Measurements from ENCODE around the gene HSD17B14.

Gene HSD17B14

DNA sequence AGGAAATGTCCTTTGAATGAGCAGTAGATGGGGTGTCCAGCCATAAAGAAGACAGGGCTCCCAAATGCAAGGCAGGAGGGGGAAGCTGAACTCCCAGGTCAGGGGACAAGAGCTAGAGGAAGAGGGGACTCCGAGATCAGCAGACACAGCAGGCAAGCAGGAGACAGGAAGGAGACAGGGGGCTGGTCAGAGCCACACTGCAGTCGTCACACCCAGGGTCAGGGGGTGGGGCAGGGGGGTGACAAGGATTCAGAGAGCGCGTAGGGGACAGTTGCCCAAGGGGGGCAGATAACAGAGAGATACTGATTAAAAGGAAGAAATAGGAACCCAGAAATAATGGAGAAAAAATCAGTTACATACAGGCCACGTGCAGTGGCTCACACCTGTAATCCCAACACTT lies 3.2 kb downstream of the HSD17B14 start:
- Histone ChIP-seq H3K36me3 (ENCODE audit: low read depth) (no peaks in the 10 kb centered on the region), H3K4me3 (ENCODE audit: severe bottlenecking) (no peak overlapping the region), H3K27ac (ENCODE audit: poor library complexity, severe bottlenecking) (no peak overlapping the region), H3K27me3 (ENCODE audit: insufficient read depth, poor library complexity, severe bottlenecking) (no peaks in the 10 kb centered on the region), H3K9me3 (ENCODE audit: severe bottlenecking) (no peaks in the 10 kb centered on the region), H3K4me1 (ENCODE audit: insufficient read depth, poor library complexity, severe bottlenecking) (no peaks in the 10 kb centered on the region)
- TF ChIP-seq, protein P1, sequence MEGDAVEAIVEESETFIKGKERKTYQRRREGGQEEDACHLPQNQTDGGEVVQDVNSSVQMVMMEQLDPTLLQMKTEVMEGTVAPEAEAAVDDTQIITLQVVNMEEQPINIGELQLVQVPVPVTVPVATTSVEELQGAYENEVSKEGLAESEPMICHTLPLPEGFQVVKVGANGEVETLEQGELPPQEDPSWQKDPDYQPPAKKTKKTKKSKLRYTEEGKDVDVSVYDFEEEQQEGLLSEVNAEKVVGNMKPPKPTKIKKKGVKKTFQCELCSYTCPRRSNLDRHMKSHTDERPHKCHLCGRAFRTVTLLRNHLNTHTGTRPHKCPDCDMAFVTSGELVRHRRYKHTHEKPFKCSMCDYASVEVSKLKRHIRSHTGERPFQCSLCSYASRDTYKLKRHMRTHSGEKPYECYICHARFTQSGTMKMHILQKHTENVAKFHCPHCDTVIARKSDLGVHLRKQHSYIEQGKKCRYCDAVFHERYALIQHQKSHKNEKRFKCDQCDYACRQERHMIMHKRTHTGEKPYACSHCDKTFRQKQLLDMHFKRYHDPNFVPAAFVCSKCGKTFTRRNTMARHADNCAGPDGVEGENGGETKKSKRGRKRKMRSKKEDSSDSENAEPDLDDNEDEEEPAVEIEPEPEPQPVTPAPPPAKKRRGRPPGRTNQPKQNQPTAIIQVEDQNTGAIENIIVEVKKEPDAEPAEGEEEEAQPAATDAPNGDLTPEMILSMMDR (IDR thresholded peaks at IDR 0.05; ENCODE audit: poor library complexity, severe bottlenecking) = no peak
- no peak for DNase-seq (ENCODE audit: low spot score)
- no peak for ATAC-seq (ENCODE audit: low read depth)

- H3K27me3 ChIP-seq (ENCODE audit: insufficient read depth, poor library complexity, severe bottlenecking) = no peaks in the 10 kb centered on the region
- ATAC-seq (ENCODE audit: low read depth) (no peak), DNase-seq (ENCODE audit: low spot score) (no peak)
- H3K36me3 ChIP-seq (ENCODE audit: low read depth) = no peaks in the 10 kb centered on the region
- no peak overlapping the region for H3K4me3 ChIP-seq (ENCODE audit: severe bottlenecking)
- H3K4me1 ChIP-seq (ENCODE audit: insufficient read depth, poor library complexity, severe bottlenecking) = no peaks in the 10 kb centered on the region
- TF ChIP-seq, protein P1 (IDR thresholded peaks at IDR 0.05; ENCODE audit: poor library complexity, severe bottlenecking) = no peak
- no peak overlapping the region for H3K27ac ChIP-seq (ENCODE audit: poor library complexity, severe bottlenecking)
- no peaks in the 10 kb centered on the region for H3K9me3 ChIP-seq (ENCODE audit: severe bottlenecking)
Measured at GRCh38 chr19:48830965-48831364, 5.3 kb downstream of the HSD17B14 start.

GRCh38 chr19:48830088-48830487 lies 6.2 kb downstream of the HSD17B14 start:
- Histone ChIP-seq H3K36me3 (ENCODE audit: low read depth) (no peaks in the 10 kb centered on the region), H3K9me3 (ENCODE audit: severe bottlenecking) (no peaks in the 10 kb centered on the region), H3K27ac (ENCODE audit: poor library complexity, severe bottlenecking) (no peak overlapping the region), H3K4me3 (ENCODE audit: severe bottlenecking) (no peak overlapping the region), H3K4me1 (ENCODE audit: insufficient read depth, poor library complexity, severe bottlenecking) (no peaks in the 10 kb centered on the region), H3K27me3 (ENCODE audit: insufficient read depth, poor library complexity, severe bottlenecking) (no peaks in the 10 kb centered on the region)
- TF ChIP-seq, protein P1 (IDR thresholded peaks at IDR 0.05; ENCODE audit: poor library complexity, severe bottlenecking) = no peak
- DNase-seq (ENCODE audit: low spot score) (no peak), ATAC-seq (ENCODE audit: low read depth) (no peak)

GRCh38 chr19:48826606-48827020 lies 9.7 kb downstream of the HSD17B14 start:
- Histone ChIP-seq H3K4me1 (ENCODE audit: insufficient read depth, poor library complexity, severe bottlenecking) (no peaks in the 10 kb centered on the region), H3K27me3 (ENCODE audit: insufficient read depth, poor library complexity, severe bottlenecking) (no peaks in the 10 kb centered on the region), H3K36me3 (ENCODE audit: low read depth) (no peaks in the 10 kb centered on the region), H3K27ac (ENCODE audit: poor library complexity, severe bottlenecking) (no peak overlapping the region), H3K4me3 (ENCODE audit: severe bottlenecking) (no peak overlapping the region), H3K9me3 (ENCODE audit: severe bottlenecking) (no peaks in the 10 kb centered on the region)
- TF ChIP-seq, protein P1 (IDR thresholded peaks at IDR 0.05; ENCODE audit: poor library complexity, severe bottlenecking) = no peak
- ATAC-seq (ENCODE audit: low read depth) = no peak
- DNase-seq (ENCODE audit: low spot score) = no peak

DNA sequence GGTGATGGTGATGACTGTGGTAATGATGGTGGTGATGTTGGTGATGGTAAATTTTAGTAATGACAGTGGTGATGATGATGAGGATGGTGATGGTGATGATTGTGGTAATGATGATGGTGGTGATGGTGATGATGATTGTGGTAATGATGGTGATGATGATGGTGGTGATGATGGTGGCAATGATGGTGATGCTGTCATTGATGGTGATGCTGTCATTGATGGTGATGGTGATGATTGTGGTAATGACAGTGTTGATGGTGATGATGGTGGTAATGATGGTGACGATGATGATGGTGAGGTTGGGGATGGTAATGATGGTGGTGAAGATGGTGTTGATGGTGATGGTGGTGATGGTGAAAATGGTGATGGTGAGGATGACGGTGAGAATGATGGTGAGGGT lies 13.8 kb downstream of the HSD17B14 start:
- Histone ChIP-seq H3K27ac (ENCODE audit: poor library complexity, severe bottlenecking) (no peak overlapping the region), H3K9me3 (ENCODE audit: severe bottlenecking) (no peaks in the 10 kb centered on the region), H3K27me3 (ENCODE audit: insufficient read depth, poor library complexity, severe bottlenecking) (no peaks in the 10 kb centered on the region), H3K4me1 (ENCODE audit: insufficient read depth, poor library complexity, severe bottlenecking) (peaks cover 10% of the 10 kb centered on the region), H3K36me3 (ENCODE audit: low read depth) (no peaks in the 10 kb centered on the region), H3K4me3 (ENCODE audit: severe bottlenecking) (no peak overlapping the region)
- TF ChIP-seq, protein P1 (IDR thresholded peaks at IDR 0.05; ENCODE audit: poor library complexity, severe bottlenecking) = no peak
- ATAC-seq (ENCODE audit: low read depth) (no peak), DNase-seq (ENCODE audit: low spot score) (no peak)
